HG02678 (cell line): Measurements from ENCODE around the gene MYO16.
A peak's percentile ranks its signal among the peaks of the same experiment; 100 is the strongest.

Source experiments
- ATAC-seq: cut with Tn5 transposase; IDR thresholded peaks from one replicate; pipeline ENCODE4 v1.9.1; 2021; ENCODE audit warnings: mild to moderate bottlenecking, moderate library complexity; ENCODE audit not compliant: unreplicated experiment

The MYO16 gene

GRCh38 chr13:108787700-108788414 lies 158.4 kb downstream of the MYO16 start:
- no peak for ATAC-seq

- no peak for ATAC-seq
Observed at GRCh38 chr13:108789476-108789875, 160.1 kb downstream of the MYO16 start.

- no peak for ATAC-seq
Observed at GRCh38 chr13:108795841-108796240, 166.4 kb downstream of the MYO16 start.

GRCh38 chr13:108797354-108797753 lies 167.9 kb downstream of the MYO16 start:
- no peak for ATAC-seq

- no peak for ATAC-seq
Observed at GRCh38 chr13:108807841-108808240, 178.4 kb downstream of the MYO16 start.

GRCh38 chr13:108812165-108812564 lies 182.8 kb downstream of the MYO16 start:
- ATAC-seq = no peak

GRCh38 chr13:108812661-108813060 lies 183.2 kb downstream of the MYO16 start:
- ATAC-seq = no peak

GRCh38 chr13:108813587-108814170 lies 184.3 kb downstream of the MYO16 start:
- no peak for ATAC-seq

- no peak for ATAC-seq
Observed at GRCh38 chr13:108816375-108816774, 187.0 kb downstream of the MYO16 start.

- no peak for ATAC-seq
Observed at GRCh38 chr13:108827646-108828045, 198.2 kb downstream of the MYO16 start.

- ATAC-seq = no peak
Observed at GRCh38 chr13:108828086-108828815, 198.8 kb downstream of the MYO16 start.

- no peak for ATAC-seq
Observed at GRCh38 chr13:108830916-108831315, 201.5 kb downstream of the MYO16 start.

- no peak for ATAC-seq
Observed at GRCh38 chr13:108833531-108833930, 204.1 kb downstream of the MYO16 start.

GRCh38 chr13:108834193-108834592 lies 204.8 kb downstream of the MYO16 start:
- ATAC-seq = no peak

GRCh38 chr13:108835083-108835482 lies 205.7 kb downstream of the MYO16 start:
- ATAC-seq = no peak

GRCh38 chr13:108850691-108851090 lies 221.3 kb downstream of the MYO16 start:
- no peak for ATAC-seq

GRCh38 chr13:108851660-108852059 lies 222.2 kb downstream of the MYO16 start:
- no peak for ATAC-seq

GRCh38 chr13:108853031-108853430 lies 223.6 kb downstream of the MYO16 start:
- no peak for ATAC-seq

- peak; percentile 62 for ATAC-seq
Observed at GRCh38 chr13:108855737-108856387, 226.5 kb downstream of the MYO16 start.

- no peak for ATAC-seq
Observed at GRCh38 chr13:108858676-108859075, 229.3 kb downstream of the MYO16 start.

GRCh38 chr13:108859197-108860012 lies 230.0 kb downstream of the MYO16 start:
- no peak for ATAC-seq
